ENCODE results near the gene POT1.
"Not testable (repeated sequence)": the region's sequence is repeated elsewhere in the genome, so short reads cannot be mapped to it uniquely, and the experiment has no call there.

POT1 gene, protein sequence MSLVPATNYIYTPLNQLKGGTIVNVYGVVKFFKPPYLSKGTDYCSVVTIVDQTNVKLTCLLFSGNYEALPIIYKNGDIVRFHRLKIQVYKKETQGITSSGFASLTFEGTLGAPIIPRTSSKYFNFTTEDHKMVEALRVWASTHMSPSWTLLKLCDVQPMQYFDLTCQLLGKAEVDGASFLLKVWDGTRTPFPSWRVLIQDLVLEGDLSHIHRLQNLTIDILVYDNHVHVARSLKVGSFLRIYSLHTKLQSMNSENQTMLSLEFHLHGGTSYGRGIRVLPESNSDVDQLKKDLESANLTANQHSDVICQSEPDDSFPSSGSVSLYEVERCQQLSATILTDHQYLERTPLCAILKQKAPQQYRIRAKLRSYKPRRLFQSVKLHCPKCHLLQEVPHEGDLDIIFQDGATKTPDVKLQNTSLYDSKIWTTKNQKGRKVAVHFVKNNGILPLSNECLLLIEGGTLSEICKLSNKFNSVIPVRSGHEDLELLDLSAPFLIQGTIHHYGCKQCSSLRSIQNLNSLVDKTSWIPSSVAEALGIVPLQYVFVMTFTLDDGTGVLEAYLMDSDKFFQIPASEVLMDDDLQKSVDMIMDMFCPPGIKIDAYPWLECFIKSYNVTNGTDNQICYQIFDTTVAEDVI

DNA sequence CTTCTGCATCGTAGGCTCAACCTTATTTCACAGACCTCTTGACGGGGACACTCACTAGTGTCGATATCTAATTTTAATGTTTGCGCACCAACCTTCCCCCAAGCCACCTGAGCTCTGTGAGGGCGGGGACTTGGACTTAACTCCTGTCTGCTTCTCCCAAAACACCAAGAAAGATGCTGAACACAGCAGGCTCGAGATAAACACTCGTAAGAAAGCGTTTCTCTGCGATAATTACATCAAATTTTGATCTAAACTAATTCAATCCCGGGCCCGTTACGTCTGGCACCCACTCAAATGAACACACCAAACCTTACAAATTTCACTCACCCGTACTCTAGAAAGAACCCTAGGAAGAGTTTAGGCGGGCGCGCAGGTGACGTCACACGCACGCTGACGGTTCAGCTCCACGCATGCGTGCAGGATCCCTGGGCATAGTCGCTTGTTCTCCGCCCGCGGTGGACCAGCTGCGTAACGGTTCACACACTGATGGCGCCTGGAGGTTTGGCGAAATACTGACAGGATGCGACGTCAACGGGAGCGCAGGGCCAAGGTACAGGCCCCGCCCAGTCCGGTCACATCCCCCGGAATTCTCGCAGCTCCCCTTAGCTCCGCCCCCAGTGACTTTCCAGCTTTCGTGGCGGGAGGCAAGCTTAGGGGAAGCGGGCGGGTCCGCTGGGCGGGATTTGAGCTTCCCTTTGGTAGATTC is at the start of gene POT1:
TSS of gene POT1 (minus strand) at position 359 of the 706 bp plus-strand sequence. CDS start 32,652 bp downstream, outside the sequence.
- peak within 1 kb of the TSS; percentile 64 to 92 (median 85) for H3K4me2 ChIP-seq
- peak within 1 kb of the TSS; percentile 69 to 90 (median 83) for H3K27ac ChIP-seq
- peak within 1 kb of the TSS; percentile 65 to 90 (median 80) for H3K4me3 ChIP-seq
- H3K36me3 ChIP-seq = peaks cover 2 to 37% (median 17%) of the 10 kb centered on the region in 11 experiments; a peak in 17 of 22 replicates
- H3K4me1 ChIP-seq = peaks cover 9 to 31% (median 17%) of the 10 kb centered on the region in 10 experiments; a peak in 19 of 20 replicates
- H3K27me3 ChIP-seq = no peaks in the 10 kb centered on the region
- no peaks in the 10 kb centered on the region for H3K9me3 ChIP-seq (replicated peaks in 1 of 11)
- peak within 1 kb of the TSS; percentile 73 to 92 (median 85) for H3K9ac ChIP-seq
- no peaks in the 10 kb centered on the region; a peak in 1 of 22 replicates for H4K20me1 ChIP-seq
- no peak for TF ChIP-seq Cebpa-rat (IDR thresholded peaks at IDR 0.05)

DNA sequence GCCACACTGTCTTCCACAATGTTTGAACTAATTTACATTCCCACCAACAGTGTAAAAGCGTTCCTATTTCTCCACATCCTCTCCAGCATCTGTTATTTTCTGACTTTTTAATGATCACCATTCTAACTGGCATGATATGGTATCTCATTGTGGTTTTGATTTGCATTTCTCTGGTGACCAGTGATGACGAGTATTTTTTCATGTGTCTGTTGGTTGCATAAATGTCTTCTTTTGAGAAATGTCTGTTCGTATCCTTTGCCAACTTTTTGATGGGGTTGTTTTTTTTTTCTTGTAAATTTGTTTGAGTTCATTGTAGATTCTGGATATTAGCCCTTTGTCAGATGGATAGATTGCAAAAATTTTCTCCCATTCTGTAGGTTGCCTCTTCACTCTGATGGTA is 45.5 kb upstream of the POT1 start:
- H3K4me3 ChIP-seq; H3K36me3 ChIP-seq; H3K27me3 ChIP-seq; H3K4me1 ChIP-seq; H3K27ac ChIP-seq; H3K9ac ChIP-seq; H3K4me2 ChIP-seq; H4K20me1 ChIP-seq; H3K9me3 ChIP-seq (replicated peaks in 1 of 11): not testable (repeated sequence)

DNA sequence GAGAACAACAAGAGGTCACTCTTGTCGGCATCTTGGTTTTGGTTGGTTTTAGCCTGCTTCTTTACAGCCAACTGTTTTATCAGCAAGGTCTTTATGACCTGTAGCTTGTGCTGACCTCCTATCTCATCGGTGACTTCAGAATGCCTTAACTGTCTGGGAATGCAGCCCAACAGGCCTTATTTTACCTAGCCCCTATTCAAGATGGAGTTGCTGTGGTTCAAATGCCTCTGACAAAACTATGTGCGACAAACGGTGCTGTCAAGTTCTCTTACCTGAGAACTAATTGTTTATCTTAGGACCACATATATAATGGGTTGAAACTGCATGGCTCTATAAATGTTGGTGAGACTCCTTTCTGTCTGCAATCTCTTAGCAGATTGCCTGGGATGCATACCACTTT is 35.9 kb upstream of the POT1 start:
- no peaks in the 10 kb centered on the region for H3K9me3 ChIP-seq (replicated peaks in 1 of 11)
- H4K20me1 ChIP-seq = no peaks in the 10 kb centered on the region
- no peak overlapping the region for H3K9ac ChIP-seq
- TF ChIP-seq Cebpa-rat (IDR thresholded peaks at IDR 0.05) = no peak
- H3K27me3 ChIP-seq = no peaks in the 10 kb centered on the region
- no peak overlapping the region for H3K4me3 ChIP-seq
- no peaks in the 10 kb centered on the region for H3K4me1 ChIP-seq
- no peaks in the 10 kb centered on the region for H3K36me3 ChIP-seq
- no peak overlapping the region for H3K27ac ChIP-seq
- H3K4me2 ChIP-seq = no peak overlapping the region

DNA sequence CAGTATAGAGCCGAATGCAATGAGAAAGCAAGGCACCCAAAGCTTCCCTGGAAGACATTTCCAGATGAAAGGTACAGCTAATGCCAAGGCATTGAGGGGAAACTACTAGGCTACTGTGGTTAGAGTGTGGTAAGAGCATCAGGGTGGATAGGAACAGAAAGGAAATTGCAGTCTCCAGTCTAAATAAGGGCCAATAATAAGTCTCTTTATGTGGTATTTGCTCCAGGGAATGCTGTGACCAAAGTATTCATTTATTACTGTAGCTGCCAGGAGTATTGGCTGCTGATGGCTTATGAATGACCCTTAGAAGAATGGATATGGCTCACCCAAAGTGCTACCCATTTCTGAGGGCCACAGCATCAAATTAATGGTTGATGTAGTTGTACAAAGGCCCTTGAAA is 30.1 kb upstream of the POT1 start:
- Histone ChIP-seq H3K9ac (no peak overlapping the region), H4K20me1 (no peaks in the 10 kb centered on the region), H3K27me3 (no peaks in the 10 kb centered on the region), H3K36me3 (no peaks in the 10 kb centered on the region), H3K4me1 (no peaks in the 10 kb centered on the region), H3K4me2 (no peak overlapping the region), H3K27ac (no peak overlapping the region), H3K4me3 (no peak overlapping the region), H3K9me3 (replicated peaks in 1 of 11) (peaks cover 10 to 24% (median 18%) of the 10 kb centered on the region in 11 experiments)
- TF ChIP-seq Cebpa-rat (IDR thresholded peaks at IDR 0.05) = no peak

DNA sequence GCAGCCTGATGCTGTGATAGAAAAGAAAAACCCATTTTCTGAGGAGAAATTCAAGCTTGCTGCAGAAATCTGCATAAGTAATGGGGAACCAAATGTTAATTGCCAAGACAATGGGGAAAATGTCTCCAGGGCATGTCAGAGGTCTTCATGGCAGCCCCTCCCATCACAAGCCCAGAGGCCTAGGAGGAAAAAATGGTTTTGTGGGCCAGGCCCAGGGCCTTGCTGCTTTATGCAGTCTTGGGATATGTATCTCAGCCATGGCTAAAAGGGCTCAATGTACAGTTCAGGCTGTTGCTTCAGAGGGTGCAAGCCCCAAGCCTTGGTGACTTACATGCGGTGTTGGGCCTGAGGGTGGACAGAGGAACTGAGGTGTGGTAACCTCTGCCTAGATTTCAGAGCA is 28.3 kb upstream of the POT1 start:
- not testable (repeated sequence) for H3K4me3 ChIP-seq, H4K20me1 ChIP-seq, H3K4me1 ChIP-seq, H3K9ac ChIP-seq, H3K36me3 ChIP-seq, H3K27ac ChIP-seq, H3K4me2 ChIP-seq, H3K27me3 ChIP-seq
- H3K9me3 ChIP-seq (replicated peaks in 1 of 11) = peaks cover 10 to 24% (median 18%) of the 10 kb centered on the region in 11 experiments

DNA sequence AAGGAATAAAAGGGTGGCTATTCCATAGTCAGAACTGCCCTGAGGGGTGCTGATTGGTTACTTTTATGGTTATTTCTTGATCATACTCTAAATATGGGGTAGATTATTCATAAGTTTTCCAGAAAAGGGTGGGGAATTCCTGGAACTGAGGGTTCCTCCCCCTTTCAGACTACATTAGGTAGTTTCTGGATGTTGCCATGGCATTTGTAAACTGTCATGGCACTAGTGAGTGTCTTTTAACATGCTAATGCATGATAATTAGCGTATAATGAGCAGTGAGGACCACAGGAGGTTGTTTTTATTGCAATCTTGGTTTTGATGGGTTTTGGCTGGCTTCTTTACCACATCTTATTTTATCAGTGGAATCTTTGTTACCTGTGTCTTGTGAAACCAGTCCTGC is 26.5 kb upstream of the POT1 start:
- Histone ChIP-seq H3K36me3 (no peaks in the 10 kb centered on the region), H3K27ac (no peak overlapping the region), H3K4me3 (no peak overlapping the region), H3K9me3 (replicated peaks in 1 of 11) (peaks cover 10 to 24% (median 18%) of the 10 kb centered on the region in 11 experiments), H3K4me1 (no peaks in the 10 kb centered on the region), H3K4me2 (no peak overlapping the region), H3K27me3 (no peaks in the 10 kb centered on the region), H3K9ac (no peak overlapping the region), H4K20me1 (no peaks in the 10 kb centered on the region)
- no peak for TF ChIP-seq Cebpa-rat (IDR thresholded peaks at IDR 0.05)

DNA sequence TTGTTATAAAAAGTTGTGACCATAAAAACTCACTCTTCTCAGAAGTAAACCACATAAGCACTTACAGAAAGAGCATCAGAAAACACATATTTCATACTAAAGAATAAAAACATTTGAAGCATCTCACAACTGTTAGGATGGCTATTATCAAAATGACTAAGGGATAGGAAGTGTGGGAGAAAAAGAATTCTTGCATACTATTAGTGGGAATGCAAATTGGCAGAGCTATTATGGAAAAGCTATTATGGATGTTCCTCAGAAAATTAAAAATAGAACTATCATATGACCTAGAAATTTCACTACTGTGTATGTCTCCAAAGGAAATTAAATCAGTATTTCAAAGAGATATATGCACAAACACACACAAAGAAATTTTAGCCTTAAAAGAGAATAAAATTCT is 25.2 kb upstream of the POT1 start:
- H3K9me3 ChIP-seq (replicated peaks in 1 of 11) = peaks cover 10 to 24% (median 18%) of the 10 kb centered on the region in 11 experiments
- no peaks in the 10 kb centered on the region for H3K27me3 ChIP-seq
- H3K4me2 ChIP-seq = no peak overlapping the region
- no peak for TF ChIP-seq Cebpa-rat (IDR thresholded peaks at IDR 0.05)
- no peaks in the 10 kb centered on the region for H3K36me3 ChIP-seq
- H3K4me1 ChIP-seq = no peaks in the 10 kb centered on the region
- no peak overlapping the region for H3K4me3 ChIP-seq
- no peak overlapping the region for H3K9ac ChIP-seq
- H3K27ac ChIP-seq = no peak overlapping the region
- no peaks in the 10 kb centered on the region for H4K20me1 ChIP-seq

DNA sequence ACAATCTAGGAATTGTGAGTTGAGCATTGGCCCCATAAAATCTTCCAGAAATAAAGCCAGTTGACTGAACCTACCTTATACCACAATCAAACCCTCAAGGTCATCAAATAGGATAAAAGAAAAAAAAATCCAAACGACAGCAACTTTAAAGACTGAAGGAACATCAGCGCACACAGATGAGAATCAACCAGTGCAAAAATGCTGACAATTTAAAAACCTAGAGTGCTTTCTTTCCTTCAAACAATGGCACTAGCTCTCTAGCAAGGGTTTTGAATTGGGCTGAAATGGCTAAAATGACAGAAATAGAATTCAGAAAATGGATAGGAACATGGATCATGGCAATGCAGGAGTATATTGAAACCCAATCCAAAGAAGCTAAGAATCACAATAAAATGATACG is 16.1 kb upstream of the POT1 start:
- Histone ChIP-seq H3K4me1 (no peaks in the 10 kb centered on the region), H3K4me3 (no peak overlapping the region), H3K27me3 (no peaks in the 10 kb centered on the region), H3K27ac (no peak overlapping the region), H4K20me1 (no peaks in the 10 kb centered on the region), H3K36me3 (no peaks in the 10 kb centered on the region), H3K9ac (no peak overlapping the region), H3K4me2 (no peak overlapping the region), H3K9me3 (replicated peaks in 1 of 11) (no peaks in the 10 kb centered on the region)
- TF ChIP-seq Cebpa-rat (IDR thresholded peaks at IDR 0.05) = no peak

DNA sequence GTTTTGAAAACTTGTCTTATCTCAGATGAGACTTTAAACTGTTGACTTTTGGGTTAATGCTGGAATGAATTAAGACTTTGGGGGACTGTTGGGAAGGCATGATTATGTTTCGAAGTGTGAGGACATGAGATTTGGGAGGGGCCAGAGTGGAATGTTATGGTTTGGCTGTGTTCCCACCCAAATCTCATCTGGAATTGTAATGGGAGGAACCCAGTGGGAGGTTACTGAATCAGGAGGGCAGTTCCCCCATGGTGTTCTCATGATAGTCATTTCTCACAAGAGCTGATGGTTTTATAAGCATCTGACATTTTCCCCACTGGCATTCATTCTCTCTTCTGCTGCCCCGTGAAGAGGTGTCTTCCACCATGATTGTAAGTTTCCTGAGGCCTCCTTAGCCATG is 13.8 kb upstream of the POT1 start:
- no peaks in the 10 kb centered on the region for H3K4me1 ChIP-seq
- no peak overlapping the region for H3K27ac ChIP-seq
- H3K9me3 ChIP-seq (replicated peaks in 1 of 11) = no peaks in the 10 kb centered on the region
- no peak overlapping the region for H3K9ac ChIP-seq
- no peaks in the 10 kb centered on the region for H4K20me1 ChIP-seq
- no peak overlapping the region for H3K4me3 ChIP-seq
- no peaks in the 10 kb centered on the region for H3K36me3 ChIP-seq
- no peaks in the 10 kb centered on the region for H3K27me3 ChIP-seq
- TF ChIP-seq Cebpa-rat (IDR thresholded peaks at IDR 0.05) = no peak
- H3K4me2 ChIP-seq = no peak overlapping the region
